Immature natural killer cell (primary cell): ENCODE results near the gene LCE1C. TPM values are rescaled to one million over a fixed set of nuclear protein-coding genes. Genes with fewer than 3 reads are reported as not detected.

Source experiments
- DNase-seq, 3 donors: peaks; one replicate each; pipeline ENCODE4 v3.0.0; 2022; ENCODE audit warnings: mixed read lengths in 1 of 3
- H3K27ac Mint-ChIP-seq, 6 donors: one replicate each; pipeline ENCODE4 v1.8.0; 2020; ENCODE audit warnings: mixed read lengths in 6 of 6, mild to moderate bottlenecking in 5 of 6, inconsistent platforms in 4 of 6, moderate library complexity in 3 of 6
- H3K27me3 Mint-ChIP-seq, 3 donors: one replicate each; pipeline ENCODE4 v1.8.0; 2020 to 2021; ENCODE audit warnings: low read depth in 3 of 3, mild to moderate bottlenecking in 3 of 3, mixed read lengths in 3 of 3, moderate library complexity in 3 of 3, inconsistent platforms in 1 of 3
- H3K36me3 Mint-ChIP-seq, 3 donors: one replicate each; pipeline ENCODE4 v1.8.0; 2020; ENCODE audit warnings: mixed read lengths in 3 of 3, inconsistent platforms in 2 of 3, mild to moderate bottlenecking in 2 of 3
- H3K4me1 Mint-ChIP-seq, 2 donors: one replicate each; pipeline ENCODE4 v1.8.0; 2020; ENCODE audit warnings: inconsistent platforms in 2 of 2, mild to moderate bottlenecking in 2 of 2, mixed read lengths in 2 of 2, moderate library complexity in 1 of 2
- H3K4me3 Mint-ChIP-seq, 5 donors: one replicate each; pipeline ENCODE4 v1.8.0; 2020; ENCODE audit warnings: mild to moderate bottlenecking in 5 of 5, mixed read lengths in 5 of 5, inconsistent platforms in 3 of 5, moderate library complexity in 3 of 5
- H3K9me3 Mint-ChIP-seq, 6 donors: one replicate each; pipeline ENCODE4 v1.8.0; 2020; ENCODE audit warnings: mild to moderate bottlenecking in 6 of 6, mixed read lengths in 6 of 6, inconsistent platforms in 4 of 6, moderate library complexity in 3 of 6
- polyA plus RNA-seq, 3 donors: library from polyadenylated mRNA; unstranded; fragments of 300-500 nt; fragmentation: Illumina TruSeq; gene quantifications; one replicate each; pipeline ENCODE4 v1.2.3, GENCODE V29; 2021

LCE1C gene
- polyA plus RNA-seq, 3 donors from 2014 or later: not detected

GRCh38 chr1:152783095-152783494 lies 23.4 kb downstream of the LCE1C start:
- no peak for DNase-seq
- Mint-ChIP-seq H3K27me3 (peaks cover 6 to 22% (median 8%) of the 10 kb centered on the region in 3 donors), H3K27ac (no peak overlapping the region), H3K4me1 (no peaks in the 10 kb centered on the region), H3K4me3 (no peak overlapping the region), H3K9me3 (peaks cover 0 to 2% (median 0%) of the 10 kb centered on the region in 6 donors), H3K36me3 (no peaks in the 10 kb centered on the region)

DNA sequence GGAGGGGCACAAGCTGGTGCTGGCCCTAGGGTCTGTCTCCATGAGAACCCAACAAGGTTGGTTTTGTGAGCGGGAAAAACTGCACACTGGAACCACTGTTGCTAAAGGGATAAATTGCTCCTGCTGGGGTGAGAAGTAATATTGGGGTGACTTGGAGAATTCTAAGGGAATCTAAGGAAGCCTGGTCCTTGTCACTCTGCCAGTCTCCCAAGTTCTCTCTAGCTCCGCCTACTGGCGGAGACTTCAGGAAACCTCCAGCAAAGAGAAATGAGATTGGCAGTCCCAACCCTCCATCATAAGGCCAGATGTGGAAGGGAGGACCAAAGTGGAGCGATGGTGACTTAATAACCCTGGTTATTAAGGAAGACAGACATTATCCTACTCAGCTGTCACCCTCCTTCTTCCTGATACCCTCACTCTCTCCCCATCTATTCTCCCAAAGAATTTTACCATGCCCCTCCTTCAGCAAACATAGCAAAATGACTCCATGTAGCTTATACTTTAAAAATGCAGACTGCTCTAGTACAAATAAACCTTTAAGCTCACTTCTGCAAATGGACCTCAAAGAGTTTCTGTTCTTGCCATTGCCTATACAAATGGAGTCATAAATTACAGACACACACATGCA lies 28.8 kb downstream of the LCE1C start:
- H3K27me3 Mint-ChIP-seq: peaks cover 5 to 27% (median 5%) of the 10 kb centered on the region in 3 donors
- H3K9me3 Mint-ChIP-seq: peaks cover 0 to 2% (median under 1%) of the 10 kb centered on the region in 6 donors
- no peaks in the 10 kb centered on the region for H3K36me3 Mint-ChIP-seq
- H3K4me1 Mint-ChIP-seq: no peaks in the 10 kb centered on the region
- H3K4me3 Mint-ChIP-seq: no peak overlapping the region
- no peak overlapping the region for H3K27ac Mint-ChIP-seq
- no peak for DNase-seq

DNA sequence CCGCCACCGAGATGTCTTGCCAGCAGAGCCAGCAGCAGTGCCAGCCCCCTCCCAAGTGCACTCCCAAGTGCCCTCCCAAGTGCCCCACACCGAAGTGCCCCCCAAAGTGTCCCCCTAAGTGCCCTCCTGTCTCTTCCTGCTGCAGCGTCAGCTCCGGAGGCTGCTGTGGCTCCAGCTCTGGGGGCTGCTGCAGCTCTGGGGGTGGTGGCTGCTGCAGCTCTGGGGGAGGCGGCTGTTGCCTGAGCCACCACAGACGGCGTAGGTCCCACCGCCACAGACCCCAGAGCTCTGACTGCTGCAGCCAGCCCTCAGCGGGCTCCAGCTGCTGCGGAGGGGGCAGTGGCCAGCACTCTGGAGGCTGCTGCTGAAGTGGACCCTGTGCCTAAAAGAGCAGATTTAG lies 30.1 kb downstream of the LCE1C start:
- Mint-ChIP-seq H3K27me3 (peaks cover 5 to 29% (median 7%) of the 10 kb centered on the region in 3 donors), H3K27ac (no peak overlapping the region), H3K9me3 (peaks cover 0 to 2% (median under 1%) of the 10 kb centered on the region in 6 donors), H3K4me1 (no peaks in the 10 kb centered on the region), H3K4me3 (no peak overlapping the region), H3K36me3 (no peaks in the 10 kb centered on the region)
- DNase-seq: no peak

DNA sequence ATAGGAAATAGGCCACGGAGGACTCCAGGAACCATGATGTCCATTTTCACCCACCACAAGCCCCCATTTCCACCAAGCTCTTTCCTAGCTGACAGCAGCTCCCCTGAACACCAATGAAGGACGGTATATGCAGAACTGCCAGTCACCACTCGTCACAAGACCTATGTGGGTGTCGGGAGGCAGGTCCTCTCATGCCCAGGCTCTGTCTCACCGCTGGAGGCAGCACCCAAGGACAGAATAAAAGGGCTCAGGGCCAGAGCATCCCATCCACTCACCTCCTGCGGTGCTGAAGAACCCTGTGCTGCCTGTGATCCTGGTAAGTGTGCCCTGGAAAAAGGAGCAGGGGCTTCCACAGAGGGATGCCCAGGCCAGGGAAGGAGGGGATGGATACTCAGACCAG lies 31.6 kb downstream of the LCE1C start, which contains the start of gene LCE1F:
TSS of gene LCE1F (plus strand) at position 266 of the 400 bp plus-strand sequence. CDS start 1,232 bp downstream, outside the sequence.
- Mint-ChIP-seq H3K4me3 (no peak within 1 kb of the TSS), H3K9me3 (peaks cover 0 to 2% (median under 1%) of the 10 kb centered on the region in 6 donors), H3K36me3 (no peaks in the 10 kb centered on the region), H3K27me3 (peaks cover 5 to 27% (median 7%) of the 10 kb centered on the region in 3 donors), H3K27ac (no peak within 1 kb of the TSS), H3K4me1 (no peaks in the 10 kb centered on the region)
- DNase-seq: no peak

DNA sequence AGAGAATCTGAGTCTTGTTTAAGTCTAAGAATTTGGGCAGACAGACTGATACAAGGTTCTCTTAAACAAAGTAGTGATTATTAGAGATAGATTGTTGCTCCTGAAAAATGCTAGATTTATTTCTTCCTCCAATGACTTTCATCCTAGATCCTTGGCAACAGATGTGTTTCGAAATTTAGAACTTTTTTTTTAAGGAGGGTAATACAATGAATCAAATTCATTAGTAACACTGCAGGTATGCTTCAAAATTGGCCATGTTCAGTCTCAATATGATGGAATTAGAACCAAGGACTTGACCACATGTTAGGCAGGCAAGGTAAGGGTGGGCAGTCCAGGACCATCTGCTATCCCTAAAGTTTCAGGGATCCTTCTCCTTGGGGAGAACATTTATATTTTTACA lies 36.0 kb downstream of the LCE1C start:
- peaks cover 0 to 1% (median 0%) of the 10 kb centered on the region in 6 donors for H3K9me3 Mint-ChIP-seq
- H3K27me3 Mint-ChIP-seq: peaks cover 1 to 10% (median 4%) of the 10 kb centered on the region in 3 donors
- no peak overlapping the region for H3K4me3 Mint-ChIP-seq
- no peaks in the 10 kb centered on the region for H3K36me3 Mint-ChIP-seq
- DNase-seq: no peak
- H3K4me1 Mint-ChIP-seq: no peaks in the 10 kb centered on the region
- no peak overlapping the region for H3K27ac Mint-ChIP-seq

- H3K4me1 Mint-ChIP-seq: no peaks in the 10 kb centered on the region
- H3K27me3 Mint-ChIP-seq: peaks cover 2 to 4% (median 4%) of the 10 kb centered on the region in 3 donors
- no peaks in the 10 kb centered on the region for H3K36me3 Mint-ChIP-seq
- no peak overlapping the region for H3K27ac Mint-ChIP-seq
- H3K4me3 Mint-ChIP-seq: no peak overlapping the region
- peaks cover 0 to under 1% (median 0%) of the 10 kb centered on the region in 6 donors for H3K9me3 Mint-ChIP-seq
- no peak for DNase-seq
These were observed 37.5 kb downstream of the LCE1C start for GRCh38 chr1:152768847-152769533.

- H3K36me3 Mint-ChIP-seq: no peaks in the 10 kb centered on the region
- no peak overlapping the region for H3K27ac Mint-ChIP-seq
- peaks cover 3 to 7% (median 4%) of the 10 kb centered on the region in 3 donors for H3K27me3 Mint-ChIP-seq
- DNase-seq: no peak
- H3K4me1 Mint-ChIP-seq: no peaks in the 10 kb centered on the region
- H3K9me3 Mint-ChIP-seq: no peaks in the 10 kb centered on the region
- H3K4me3 Mint-ChIP-seq: no peak overlapping the region
These were observed 44.7 kb downstream of the LCE1C start for GRCh38 chr1:152761609-152762213.

- Mint-ChIP-seq H3K36me3 (no peaks in the 10 kb centered on the region), H3K9me3 (no peaks in the 10 kb centered on the region), H3K27me3 (peaks cover 3 to 7% (median 4%) of the 10 kb centered on the region in 3 donors), H3K27ac (no peak overlapping the region), H3K4me1 (no peaks in the 10 kb centered on the region), H3K4me3 (no peak overlapping the region)
- no peak for DNase-seq
These were observed 45.8 kb downstream of the LCE1C start for GRCh38 chr1:152760551-152761190.

GRCh38 chr1:152759453-152760173 lies 46.8 kb downstream of the LCE1C start:
- Mint-ChIP-seq H3K27me3 (peaks cover 3 to 11% (median 4%) of the 10 kb centered on the region in 3 donors), H3K4me1 (no peaks in the 10 kb centered on the region), H3K36me3 (no peaks in the 10 kb centered on the region), H3K4me3 (no peak overlapping the region), H3K27ac (no peak overlapping the region), H3K9me3 (no peaks in the 10 kb centered on the region)
- no peak for DNase-seq

GRCh38 chr1:152758636-152759035 lies 47.8 kb downstream of the LCE1C start:
- H3K27ac Mint-ChIP-seq: no peak overlapping the region
- peaks cover 3 to 11% (median 3%) of the 10 kb centered on the region in 3 donors for H3K27me3 Mint-ChIP-seq

DNA sequence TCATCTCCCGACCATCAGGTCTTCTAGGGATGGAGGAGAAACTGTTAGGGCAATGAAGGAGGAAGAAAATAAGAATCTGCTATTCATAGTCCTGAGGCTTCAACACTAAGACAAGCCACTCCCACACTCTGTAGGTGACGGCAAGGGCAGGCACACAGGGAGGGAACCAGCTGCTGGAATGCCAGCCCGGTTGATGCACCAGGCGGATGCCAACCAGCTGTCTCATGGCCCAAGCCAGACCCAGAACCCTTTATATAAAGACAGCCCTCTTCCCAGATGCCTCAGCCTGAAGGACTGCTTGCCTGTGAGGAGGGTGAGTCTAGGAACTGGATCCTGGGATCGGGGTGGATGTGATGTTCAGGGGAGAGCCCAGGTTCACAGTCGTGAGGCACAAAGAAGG lies 48.7 kb downstream of the LCE1C start, which contains the start of gene KPRP:
TSS of gene KPRP (plus strand) at position 279 of the 400 bp plus-strand sequence. CDS start 1,564 bp downstream, outside the sequence.
- H3K27me3 Mint-ChIP-seq: peaks cover 3 to 11% (median 3%) of the 10 kb centered on the region in 3 donors
- DNase-seq: no peak
- H3K9me3 Mint-ChIP-seq: no peaks in the 10 kb centered on the region
- H3K4me3 Mint-ChIP-seq: no peak within 1 kb of the TSS
- no peak within 1 kb of the TSS for H3K27ac Mint-ChIP-seq
- H3K4me1 Mint-ChIP-seq: no peaks in the 10 kb centered on the region
- no peaks in the 10 kb centered on the region for H3K36me3 Mint-ChIP-seq

More at GRCh38 chr1:152758636-152759035, 47.8 kb downstream of the LCE1C start:
- Mint-ChIP-seq H3K9me3 (no peaks in the 10 kb centered on the region), H3K36me3 (no peaks in the 10 kb centered on the region), H3K4me3 (no peak overlapping the region), H3K4me1 (no peaks in the 10 kb centered on the region)
- DNase-seq: no peak

- no peak overlapping the region for H3K27ac Mint-ChIP-seq
These were observed 49.6 kb downstream of the LCE1C start for GRCh38 chr1:152756872-152757271.

More at GRCh38 chr1:152756872-152757271, 49.6 kb downstream of the LCE1C start:
- Mint-ChIP-seq H3K9me3 (no peaks in the 10 kb centered on the region), H3K27me3 (peaks cover 3 to 13% (median 3%) of the 10 kb centered on the region in 3 donors), H3K4me1 (no peaks in the 10 kb centered on the region), H3K36me3 (no peaks in the 10 kb centered on the region), H3K4me3 (no peak overlapping the region)
- DNase-seq: no peak
